Keratinocyte (primary cell): ENCODE results near the gene OTOA. TPM values are rescaled to one million over a fixed set of nuclear protein-coding genes. Genes with fewer than 3 reads are reported as not detected.

ENCODE experiments used
- DNase-seq: peaks from one replicate; pipeline ENCODE4 v3.0.0-alpha.2; 2011; ENCODE audit warnings: low read depth, missing footprints, low spot score
- FAIRE-seq: peaks from 2 replicates; lab custom pipeline; 2011; peaks lifted over from hg19 to GRCh38; lab: Jason Lieb, UNC
- H2AFZ ChIP-seq: 2 replicates; pipeline ENCODE4 v1.6.0; 2012; ENCODE audit warnings: low read length, control low read depth, inconsistent platforms; ENCODE audit not compliant: control insufficient read depth
- H3K27ac ChIP-seq: 2 replicates; pipeline ENCODE4 v1.5.1; 2011; ENCODE audit warnings: low read length; ENCODE audit not compliant: control insufficient read depth, insufficient read depth
- H3K27me3 ChIP-seq: 3 replicates; pipeline ENCODE4 v1.6.0; 2011; ENCODE audit warnings: low read length; ENCODE audit not compliant: control insufficient read depth, insufficient read depth; ENCODE audit errors: extremely low read depth
- H3K36me3 ChIP-seq, 2 experiments: 2 replicates in 1 of 2; 3 replicates in 1 of 2; pipeline ENCODE4 v1.5.1; 2011; ENCODE audit warnings: low read length in 2 of 2, mild to moderate bottlenecking in 1 of 2; ENCODE audit not compliant: control insufficient read depth in 2 of 2, insufficient read depth in 2 of 2; ENCODE audit errors: extremely low read depth in 1 of 2
- H3K4me1 ChIP-seq: 3 replicates; pipeline ENCODE4 v1.5.1; 2011; ENCODE audit warnings: low read length; ENCODE audit not compliant: control insufficient read depth, insufficient read depth; ENCODE audit errors: extremely low read depth
- H3K4me2 ChIP-seq: 3 replicates; pipeline ENCODE4 v1.6.0; 2011; ENCODE audit warnings: low read depth, low read length; ENCODE audit not compliant: control insufficient read depth, insufficient read depth; ENCODE audit errors: extremely low read depth
- H3K4me3 ChIP-seq, 3 experiments: fragments of 200-600 bp in 1 of 3; sonication (generic) in 1 of 3; 2 replicates in 2 of 3; 3 replicates in 1 of 3; pipeline ENCODE4 v1.5.1; 2011 to 2016; ENCODE audit warnings: low read length in 3 of 3, mild to moderate bottlenecking in 3 of 3, control low read depth in 2 of 3, inconsistent platforms in 1 of 3, low read depth in 1 of 3, mixed read lengths in 1 of 3, mixed run types in 1 of 3, moderate library complexity in 1 of 3; ENCODE audit not compliant: control insufficient read depth in 2 of 3, insufficient read depth in 2 of 3; ENCODE audit errors: extremely low read depth in 1 of 3
- H3K79me2 ChIP-seq: 2 replicates; pipeline ENCODE4 v1.6.0; 2012; ENCODE audit warnings: low read length; ENCODE audit not compliant: control insufficient read depth, insufficient read depth
- H3K9ac ChIP-seq: 3 replicates; pipeline ENCODE4 v1.6.0; 2011; ENCODE audit warnings: low read length; ENCODE audit not compliant: control insufficient read depth, insufficient read depth; ENCODE audit errors: extremely low read depth
- H3K9me1 ChIP-seq: 3 replicates; pipeline ENCODE4 v1.6.0; 2011; ENCODE audit warnings: low read length; ENCODE audit not compliant: control insufficient read depth, insufficient read depth; ENCODE audit errors: extremely low read depth
- H3K9me3 ChIP-seq: 2 replicates; pipeline ENCODE4 v1.5.1; 2012; ENCODE audit warnings: low read depth, low read length; ENCODE audit not compliant: control insufficient read depth
- H4K20me1 ChIP-seq: 3 replicates; pipeline ENCODE4 v1.6.0; 2011; ENCODE audit warnings: low read length; ENCODE audit not compliant: control insufficient read depth, insufficient read depth; ENCODE audit errors: extremely low read depth
- CTCF ChIP-seq, 3 experiments: IDR thresholded peaks in 1 of 3; conservative IDR thresholded peaks in 1 of 3; optimal IDR thresholded peaks in 1 of 3; 2 replicates in 2 of 3; 3 replicates in 1 of 3; pipeline versions ENCODE3 to v1.5.1; 2011; ENCODE audit warnings: low read length in 3 of 3, mild to moderate bottlenecking in 3 of 3, moderate library complexity in 2 of 3, control low read depth in 1 of 3, inconsistent platforms in 1 of 3; ENCODE audit not compliant: insufficient read depth in 2 of 3; ENCODE audit errors: extremely low read depth in 1 of 3
- EZH2 ChIP-seq: IDR thresholded peaks from one replicate; pipeline ENCODE4 v1.6.1; 2012; ENCODE audit warnings: inconsistent platforms, mild to moderate bottlenecking, low read length, moderate library complexity
- dilution Hi-C: fragments of 300-500 bp; cut with MboI; formaldehyde crosslinking; loops from one replicate; pipeline ENCODE4 v1.7.0; 2020; ENCODE audit warnings: low sequenced_read_pairs; ENCODE audit not compliant: extremely low pct_ligation_motif_present
- polyA plus RNA-seq, 5 experiments: library from polyadenylated mRNA; depleted of rRNA in 3 of 5; stranded (reverse) in 3 of 5; stranded (forward) in 1 of 5; unstranded in 1 of 5; fragments of >200 nt; gene quantifications; 1 replicate in 1 of 5; 2 replicates in 3 of 5; 3 replicates in 1 of 5; pipeline versions ENCODE4 v1.2.1 to v1.2.3, GENCODE V29; 2011 to 2012; ENCODE audit warnings: missing spikeins in 2 of 5, low read depth in 1 of 5, low replicate concordance in 1 of 5

The OTOA gene
- polyA plus RNA-seq, 1 donor (not counting 4 experiments of a cell fraction or from before 2014, with no cell fraction given) = not detected

GRCh38 chr16:21704733-21705132 lies 41.0 kb downstream of the OTOA start:
- H3K4me3 ChIP-seq = no peak overlapping the region
- no peak overlapping the region for H3K27ac ChIP-seq
- H2AFZ ChIP-seq = no peak overlapping the region
- H4K20me1 ChIP-seq = no peaks in the 10 kb centered on the region
- no peaks in the 10 kb centered on the region for H3K9me1 ChIP-seq
- H3K9me3 ChIP-seq = no peaks in the 10 kb centered on the region
- H3K79me2 ChIP-seq = no peaks in the 10 kb centered on the region
- dilution Hi-C loops = no loop called here
- no peaks in the 10 kb centered on the region for H3K27me3 ChIP-seq
- no peak overlapping the region for H3K9ac ChIP-seq
- H3K4me1 ChIP-seq = peaks cover 9% of the 10 kb centered on the region
- FAIRE-seq = no peak
- TF ChIP-seq EZH2 = no peak
- TF ChIP-seq CTCF (optimal IDR thresholded peaks at IDR 0.05 in 1 of 3, IDR thresholded peaks at IDR 0.05 in 1 of 3, conservative IDR thresholded peaks at IDR 0.05 in 1 of 3; ENCODE audit: extremely low read depth in 1 of 3, insufficient read depth in 2 of 3, low read length in 3 of 3) = no peak
- no peak overlapping the region for H3K4me2 ChIP-seq
- no peaks in the 10 kb centered on the region for H3K36me3 ChIP-seq
- no peak for DNase-seq

GRCh38 chr16:21708533-21709115 lies 44.9 kb downstream of the OTOA start:
- H3K9ac ChIP-seq = no peak overlapping the region
- TF ChIP-seq CTCF (optimal IDR thresholded peaks at IDR 0.05 in 1 of 3, IDR thresholded peaks at IDR 0.05 in 1 of 3, conservative IDR thresholded peaks at IDR 0.05 in 1 of 3; ENCODE audit: extremely low read depth in 1 of 3, insufficient read depth in 2 of 3, low read length in 3 of 3) (peak; percentile 66 to 76 (median 68)), EZH2 (no peak)
- H3K4me2 ChIP-seq = peak overlapping the region; percentile 14
- no peaks in the 10 kb centered on the region for H3K9me3 ChIP-seq
- no peaks in the 10 kb centered on the region for H3K79me2 ChIP-seq
- peaks cover 3% of the 10 kb centered on the region for H3K4me1 ChIP-seq
- dilution Hi-C loops = no loop called here
- no peaks in the 10 kb centered on the region for H4K20me1 ChIP-seq
- no peak overlapping the region for H3K27ac ChIP-seq
- FAIRE-seq = peak; percentile 79
- no peaks in the 10 kb centered on the region for H3K36me3 ChIP-seq
- H3K27me3 ChIP-seq = no peaks in the 10 kb centered on the region
- no peaks in the 10 kb centered on the region for H3K9me1 ChIP-seq
- no peak overlapping the region for H2AFZ ChIP-seq
- DNase-seq = peak; percentile 19
- H3K4me3 ChIP-seq = no peak overlapping the region
